GM20431 (cell line): ENCODE measurements around the gene FLT3.
"Not testable (repeated sequence)": the region's sequence is repeated elsewhere in the genome, so short reads cannot be mapped to it uniquely, and the experiment has no call there.

Source experiments
- in situ Hi-C: fragments of 300-500 bp; cut with MseI, MboI; formaldehyde crosslinking; loops from one replicate; pipeline ENCODE4 v1.15.0; 2020; ENCODE audit warnings: low sequenced_read_pairs; ENCODE audit not compliant: unreplicated experiment

FLT3 gene

GRCh38 chr13:28047757-28048388, 52.5 kb downstream of the FLT3 start:
- in situ Hi-C loops, result no loop called here

GRCh38 chr13:28046981-28047380, 53.4 kb downstream of the FLT3 start:
- in situ Hi-C loops, result no loop called here

- in situ Hi-C loops, result no loop called here
Observed at GRCh38 chr13:28045861-28046260, 54.5 kb downstream of the FLT3 start.

GRCh38 chr13:28044608-28045007, 55.8 kb downstream of the FLT3 start:
- in situ Hi-C loops, result no loop called here

GRCh38 chr13:28043224-28043623, 57.2 kb downstream of the FLT3 start:
- in situ Hi-C loops, result no loop called here

- in situ Hi-C loops, result no loop called here
Observed at GRCh38 chr13:28041501-28041900, 58.9 kb downstream of the FLT3 start.

GRCh38 chr13:28041031-28041461, 59.3 kb downstream of the FLT3 start:
- in situ Hi-C loops, result no loop called here

GRCh38 chr13:28037399-28037798, 63.0 kb downstream of the FLT3 start:
- in situ Hi-C loops, result no loop called here

- in situ Hi-C loops, result no loop called here
Observed at GRCh38 chr13:28035146-28035782, 65.1 kb downstream of the FLT3 start.

- in situ Hi-C loops, result no loop called here
Observed at GRCh38 chr13:28033894-28034655, 66.3 kb downstream of the FLT3 start.

GRCh38 chr13:28032438-28032837, 67.9 kb downstream of the FLT3 start:
- in situ Hi-C loops, result not testable (repeated sequence)

GRCh38 chr13:28031896-28032288, 68.5 kb downstream of the FLT3 start:
- in situ Hi-C loops, result no loop called here

GRCh38 chr13:28031220-28031895, 69.0 kb downstream of the FLT3 start:
- in situ Hi-C loops, result no loop called here

- in situ Hi-C loops, result no loop called here
Observed at GRCh38 chr13:28027607-28028364, 72.6 kb downstream of the FLT3 start.

GRCh38 chr13:28027071-28027470, 73.3 kb downstream of the FLT3 start:
- in situ Hi-C loops, result no loop called here

- in situ Hi-C loops, result no loop called here
Observed at GRCh38 chr13:28026508-28026907, 73.9 kb downstream of the FLT3 start.

- in situ Hi-C loops, result no loop called here
Observed at GRCh38 chr13:28022848-28023518, 77.4 kb downstream of the FLT3 start.

- in situ Hi-C loops, result no loop called here
Observed at GRCh38 chr13:28014301-28014700, 86.1 kb downstream of the FLT3 start.

- in situ Hi-C loops, result no loop called here
Observed at GRCh38 chr13:28013482-28013881, 86.9 kb downstream of the FLT3 start.
